GM18520 (cell line): ENCODE data around the gene PFN3.
A peak's percentile ranks its signal among the peaks of the same experiment; 100 is the strongest.

ENCODE experiments used
- ATAC-seq: cut with Tn5 transposase; IDR thresholded peaks from one replicate; pipeline ENCODE4 v1.9.1; 2021; ENCODE audit not compliant: unreplicated experiment

Gene PFN3

GRCh38 chr5:177396807-177397206 is 3.7 kb downstream of the PFN3 start:
- no peak for ATAC-seq

- no peak for ATAC-seq
Observed at GRCh38 chr5:177396078-177396477, 4.4 kb downstream of the PFN3 start.

- ATAC-seq: no peak
Observed at GRCh38 chr5:177393990-177394389, 6.5 kb downstream of the PFN3 start.

GRCh38 chr5:177393206-177393765 is 7.2 kb downstream of the PFN3 start:
- no peak for ATAC-seq

GRCh38 chr5:177392765-177393164 is 7.7 kb downstream of the PFN3 start:
- no peak for ATAC-seq

GRCh38 chr5:177390363-177391300 is 9.8 kb downstream of the PFN3 start:
- no peak for ATAC-seq

GRCh38 chr5:177389241-177390169 is 11.0 kb downstream of the PFN3 start:
- ATAC-seq: peak; percentile 62

GRCh38 chr5:177388521-177389052 is 11.9 kb downstream of the PFN3 start:
- ATAC-seq: no peak

- no peak for ATAC-seq
Observed at GRCh38 chr5:177387405-177387804, 13.1 kb downstream of the PFN3 start.

GRCh38 chr5:177386542-177386941 is 13.9 kb downstream of the PFN3 start:
- no peak for ATAC-seq

- ATAC-seq: no peak
Observed at GRCh38 chr5:177385720-177386119, 14.7 kb downstream of the PFN3 start.

GRCh38 chr5:177384134-177384533 is 16.3 kb downstream of the PFN3 start, which contains the start of gene SLC34A1:
Gene SLC34A1, plus strand, starts transcription at chr5:177384434. Its CDS starts 1,308 bp downstream, at chr5:177385742.
- ATAC-seq: no peak

GRCh38 chr5:177383181-177383580 is 17.3 kb downstream of the PFN3 start:
- ATAC-seq: no peak

- ATAC-seq: no peak
Observed at GRCh38 chr5:177382423-177383029, 17.9 kb downstream of the PFN3 start.

- no peak for ATAC-seq
Observed at GRCh38 chr5:177380805-177381126, 19.7 kb downstream of the PFN3 start.

GRCh38 chr5:177378884-177379883 is 21.3 kb downstream of the PFN3 start:
- ATAC-seq: no peak

- no peak for ATAC-seq
Observed at GRCh38 chr5:177377851-177378776, 22.3 kb downstream of the PFN3 start.

GRCh38 chr5:177376107-177376506 is 24.4 kb downstream of the PFN3 start:
- ATAC-seq: no peak
